T-helper 17 cell (primary cell): Measurements from ENCODE around the gene FTO. TPM values are rescaled to one million over a fixed set of nuclear protein-coding genes. Genes with fewer than 3 reads are reported as not detected.

Experiments
- ATAC-seq: fragments of 150-1000 bp; cut with Tn5 transposase; 2 replicates; pipeline ENCODE4 v1.10.0; 2021; ENCODE audit warnings: mild to moderate bottlenecking, moderate library complexity
- DNase-seq, 3 donors: peaks; one replicate each; pipeline versions ENCODE4 v3.0.0 to v3.0.0-alpha.2; 2020 to 2021
- H3K9me3 ChIP-seq: one replicate; pipeline ENCODE4 v1.7.0; 2013; ENCODE audit warnings: low read length, mild to moderate bottlenecking; ENCODE audit not compliant: control insufficient read depth, poor library complexity, severe bottlenecking
- H3K27ac Mint-ChIP-seq: one replicate; pipeline ENCODE4 v1.8.0; 2022; ENCODE audit warnings: mild to moderate bottlenecking, moderate library complexity, mixed read lengths
- H3K27me3 Mint-ChIP-seq: one replicate; pipeline ENCODE4 v1.8.0; 2022; ENCODE audit warnings: mixed read lengths
- H3K36me3 Mint-ChIP-seq: one replicate; pipeline ENCODE4 v1.8.0; 2022; ENCODE audit warnings: low read depth, mixed read lengths
- H3K4me1 Mint-ChIP-seq: one replicate; pipeline ENCODE4 v1.8.0; 2022; ENCODE audit warnings: mild to moderate bottlenecking, mixed read lengths
- H3K4me3 Mint-ChIP-seq: one replicate; pipeline ENCODE4 v1.8.0; 2022; ENCODE audit warnings: mild to moderate bottlenecking, moderate library complexity, mixed read lengths
- total RNA-seq, 4 donors: library from RNA in 2 of 4; stranded (reverse) in 2 of 4; gene quantifications; one replicate each; pipeline ENCODE4 v1.2.3 and lab custom pipeline; 2022 to 2026

Gene FTO
- total RNA-seq, 2 donors from 2014 or later = 53.0 to 53.3 TPM

DNA sequence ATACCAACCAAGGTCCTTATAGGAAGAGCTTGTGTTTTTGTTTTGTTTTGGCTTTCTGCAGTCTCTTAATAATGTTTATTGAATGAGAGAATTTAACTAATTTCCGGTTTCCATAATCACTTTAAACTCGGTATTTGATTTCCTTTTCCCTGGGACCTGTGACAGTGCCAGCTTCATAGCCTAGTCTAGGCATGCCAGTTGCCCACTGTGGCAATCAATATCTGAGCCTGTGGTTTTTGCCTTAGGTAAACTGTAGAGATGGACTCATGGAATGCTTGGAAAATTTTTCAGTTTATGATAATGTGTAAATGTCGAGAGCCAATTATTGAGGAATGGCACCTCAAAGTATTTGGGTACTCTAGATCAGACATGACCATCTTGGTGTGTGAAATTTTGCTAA is 78.2 kb downstream of the FTO start:
- Mint-ChIP-seq H3K27me3 (no peaks in the 10 kb centered on the region), H3K4me1 (peaks cover 22% of the 10 kb centered on the region), H3K4me3 (no peak overlapping the region), H3K36me3 (no peaks in the 10 kb centered on the region), H3K27ac (no peak overlapping the region)
- no peaks in the 10 kb centered on the region for H3K9me3 ChIP-seq
- DNase-seq = no peak
- no peak for ATAC-seq

DNA sequence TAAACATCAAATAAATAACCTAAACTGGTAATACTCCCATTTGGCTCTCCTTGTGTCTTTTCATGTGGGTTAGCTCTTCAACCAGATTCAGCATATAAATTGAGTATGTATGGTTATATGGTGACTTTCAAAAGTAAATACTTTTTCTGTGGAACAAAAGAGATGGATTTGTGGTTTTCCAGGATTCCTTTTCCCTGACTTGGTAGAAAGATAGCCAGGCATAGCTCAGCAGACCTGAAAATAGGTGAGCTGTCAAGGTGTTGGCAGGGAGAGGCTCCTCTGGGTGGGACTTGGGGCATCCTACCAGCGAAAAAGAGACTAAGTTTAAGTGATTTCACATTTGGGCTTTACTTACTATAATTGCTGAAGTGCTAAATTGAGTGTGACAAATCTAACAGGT is 80.3 kb downstream of the FTO start:
- Mint-ChIP-seq H3K4me1 (peaks cover 27% of the 10 kb centered on the region), H3K27me3 (no peaks in the 10 kb centered on the region), H3K36me3 (no peaks in the 10 kb centered on the region), H3K4me3 (no peak overlapping the region), H3K27ac (no peak overlapping the region)
- ATAC-seq = no peak
- no peak for DNase-seq
- H3K9me3 ChIP-seq = no peaks in the 10 kb centered on the region

DNA sequence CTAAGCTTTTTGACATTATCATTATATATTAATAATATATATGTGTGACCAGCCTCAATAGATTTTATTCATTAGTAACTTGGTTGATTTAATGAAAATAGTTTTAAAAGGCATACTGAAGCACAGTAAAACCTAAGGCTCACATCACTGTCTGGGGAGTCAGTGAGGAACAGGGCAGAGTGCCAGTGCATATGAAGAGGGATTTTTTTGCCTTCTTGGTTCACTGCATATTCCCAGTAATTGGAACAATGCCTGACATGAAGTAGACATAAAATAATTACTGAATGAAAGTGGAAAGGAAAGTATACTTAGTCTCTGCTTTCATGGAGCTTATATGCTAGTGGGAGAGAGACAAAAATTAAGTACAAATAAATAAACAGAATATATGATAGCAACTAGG is 81.1 kb downstream of the FTO start:
- Mint-ChIP-seq H3K36me3 (no peaks in the 10 kb centered on the region), H3K4me3 (no peak overlapping the region), H3K27me3 (no peaks in the 10 kb centered on the region), H3K4me1 (peaks cover 24% of the 10 kb centered on the region), H3K27ac (peak overlapping the region; percentile 12)
- no peak for ATAC-seq
- H3K9me3 ChIP-seq = no peaks in the 10 kb centered on the region
- DNase-seq = no peak

DNA sequence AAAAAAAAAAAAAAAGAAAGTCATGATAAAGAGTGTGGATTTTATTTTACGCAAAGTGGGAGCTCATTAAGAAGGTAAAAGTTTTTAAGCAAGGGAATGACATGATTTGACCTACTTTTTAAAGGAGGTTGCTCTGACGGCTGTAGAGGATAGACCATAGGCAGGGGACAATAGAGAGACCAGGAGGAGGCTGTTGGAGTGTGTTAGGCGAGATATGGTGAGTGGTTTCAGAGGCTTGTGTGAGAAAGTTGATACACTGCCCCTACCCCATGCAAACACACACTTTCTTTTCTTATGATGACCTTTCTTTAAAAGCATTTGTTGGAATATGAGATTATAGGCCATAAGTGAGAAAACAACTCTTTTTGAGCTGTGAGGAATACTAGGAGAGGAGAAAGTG is 82.0 kb downstream of the FTO start:
- H3K9me3 ChIP-seq = no peaks in the 10 kb centered on the region
- Mint-ChIP-seq H3K4me1 (peaks cover 25% of the 10 kb centered on the region), H3K4me3 (no peak overlapping the region), H3K27me3 (no peaks in the 10 kb centered on the region), H3K36me3 (no peaks in the 10 kb centered on the region), H3K27ac (peak overlapping the region; percentile 12)
- no peak for DNase-seq
- ATAC-seq = no peak

DNA sequence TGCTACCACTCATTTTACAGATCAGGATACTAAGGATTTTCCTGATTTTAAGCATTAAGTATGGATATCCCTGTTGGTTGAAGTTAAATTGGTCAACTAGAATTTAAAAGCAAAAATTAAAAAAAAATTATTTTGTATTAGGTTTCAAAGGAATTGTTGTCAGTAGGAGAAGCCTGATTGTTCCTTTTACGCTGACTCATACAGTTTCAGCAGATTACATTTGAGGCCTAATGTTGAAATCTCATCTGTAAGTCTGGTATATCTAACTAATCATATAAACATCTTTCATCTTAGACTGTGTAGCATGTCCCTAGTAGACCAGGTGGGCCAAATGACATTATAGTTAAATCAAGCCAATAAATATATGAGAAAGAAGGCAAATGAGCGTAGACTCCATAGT is 83.5 kb downstream of the FTO start:
- Mint-ChIP-seq H3K27ac (no peak overlapping the region), H3K4me1 (peaks cover 25% of the 10 kb centered on the region), H3K27me3 (no peaks in the 10 kb centered on the region), H3K4me3 (no peak overlapping the region), H3K36me3 (no peaks in the 10 kb centered on the region)
- ATAC-seq = no peak
- no peak for DNase-seq
- no peaks in the 10 kb centered on the region for H3K9me3 ChIP-seq

DNA sequence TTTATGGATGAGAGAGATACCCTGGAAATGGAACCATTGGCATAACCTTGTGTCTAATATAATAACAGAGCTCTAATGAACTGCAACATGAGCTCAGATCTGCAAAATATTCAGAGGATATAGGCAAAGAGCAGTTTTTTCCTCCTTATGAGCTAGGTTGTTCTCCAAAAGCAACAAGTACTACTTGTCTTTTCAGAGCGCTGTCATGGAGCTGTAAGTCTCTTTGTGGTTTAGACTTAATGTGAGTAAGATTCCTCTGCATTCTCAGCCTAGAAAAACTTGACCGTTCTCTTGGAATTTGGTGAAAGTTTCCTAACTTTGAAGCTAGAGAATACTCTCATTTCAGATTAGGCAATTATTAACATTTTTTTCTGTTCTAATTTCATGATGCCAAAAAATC is 85.2 kb downstream of the FTO start:
- Mint-ChIP-seq H3K4me3 (no peak overlapping the region), H3K27ac (no peak overlapping the region), H3K36me3 (no peaks in the 10 kb centered on the region), H3K27me3 (no peaks in the 10 kb centered on the region), H3K4me1 (peaks cover 27% of the 10 kb centered on the region)
- no peaks in the 10 kb centered on the region for H3K9me3 ChIP-seq
- DNase-seq (no peak), ATAC-seq (no peak)

DNA sequence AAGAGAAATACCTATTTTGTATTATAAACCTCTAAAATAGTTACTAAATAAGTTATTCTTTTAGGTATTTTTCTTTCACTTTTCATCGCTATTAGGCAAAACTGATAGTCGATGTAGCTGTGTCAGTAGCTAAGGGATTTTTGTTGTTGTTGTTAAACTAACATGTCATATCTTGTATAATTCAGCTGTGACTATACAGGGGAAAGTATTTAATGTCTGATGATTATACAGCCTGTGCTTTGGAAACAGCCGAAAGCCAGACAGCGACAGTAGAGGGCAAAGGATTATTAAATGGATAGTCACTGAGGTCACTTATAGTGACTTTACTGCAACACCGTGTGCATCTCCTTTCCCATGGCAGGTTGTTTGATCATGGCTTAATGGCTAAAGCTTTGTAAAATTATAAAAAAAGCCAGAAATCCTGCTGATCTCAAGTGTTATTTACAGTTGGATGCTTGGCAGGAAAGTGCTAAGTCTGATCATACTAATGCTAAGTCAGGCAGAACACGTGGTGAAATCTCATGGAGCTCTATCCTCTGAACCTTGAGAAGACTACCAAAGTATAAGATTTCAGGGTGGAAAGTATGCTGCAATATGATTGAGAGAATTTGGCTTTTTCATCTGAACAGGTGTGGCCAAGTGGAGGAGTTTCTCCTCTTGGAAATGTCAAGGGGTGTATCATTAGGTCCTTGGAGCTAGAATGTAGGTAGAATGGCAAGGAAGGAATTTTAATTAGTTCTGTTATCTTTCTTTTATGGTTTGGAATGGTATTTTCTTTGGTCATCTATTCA is 88.4 kb downstream of the FTO start:
- no peak for DNase-seq
- H3K27me3 Mint-ChIP-seq = no peaks in the 10 kb centered on the region
- peaks cover 33% of the 10 kb centered on the region for H3K4me1 Mint-ChIP-seq
- H3K27ac Mint-ChIP-seq = no peak overlapping the region
- ATAC-seq = no peak
- H3K36me3 Mint-ChIP-seq = no peaks in the 10 kb centered on the region
- H3K9me3 ChIP-seq = no peaks in the 10 kb centered on the region
- H3K4me3 Mint-ChIP-seq = no peak overlapping the region

DNA sequence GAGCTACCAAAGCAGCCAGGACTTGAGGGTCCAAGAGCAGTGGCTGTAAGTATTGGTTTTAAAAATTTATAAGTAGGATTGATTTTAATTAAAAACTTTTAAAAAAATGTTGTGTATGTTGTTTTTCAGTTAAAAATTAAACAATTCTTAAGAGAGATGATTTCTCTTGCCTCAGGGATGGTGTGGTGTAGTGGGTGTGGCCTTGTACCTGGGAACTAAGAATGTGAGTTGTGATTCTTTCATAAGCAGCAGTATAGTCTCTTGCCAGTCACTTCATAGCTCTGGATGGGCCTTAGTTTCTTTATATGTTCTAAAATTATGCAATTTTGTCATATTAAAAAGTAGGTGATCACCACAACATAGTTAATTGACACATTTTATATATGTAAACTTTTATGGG is 99.5 kb downstream of the FTO start:
- H3K27me3 Mint-ChIP-seq = no peaks in the 10 kb centered on the region
- no peaks in the 10 kb centered on the region for H3K9me3 ChIP-seq
- peaks cover 24% of the 10 kb centered on the region for H3K4me1 Mint-ChIP-seq
- ATAC-seq (no peak), DNase-seq (no peak)
- no peak overlapping the region for H3K4me3 Mint-ChIP-seq
- no peaks in the 10 kb centered on the region for H3K36me3 Mint-ChIP-seq
- no peak overlapping the region for H3K27ac Mint-ChIP-seq

DNA sequence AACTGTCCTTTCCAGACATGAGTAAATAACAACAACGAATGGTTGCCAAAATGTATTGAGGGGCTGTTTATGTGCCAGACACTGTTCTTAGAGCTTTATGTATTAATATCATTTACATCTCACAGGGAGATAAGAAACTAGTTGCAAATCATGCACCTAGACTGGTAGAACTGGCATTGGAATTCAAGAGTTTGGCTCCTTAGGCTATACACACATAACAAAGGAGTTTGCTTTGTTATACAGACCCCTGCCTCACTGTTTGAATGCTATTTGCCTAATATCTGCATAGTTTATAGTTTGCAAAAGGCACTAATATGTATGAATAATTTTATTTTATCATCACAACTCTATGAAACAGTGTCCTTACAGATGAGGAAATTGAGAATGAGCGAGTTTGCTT is 100.0 kb downstream of the FTO start:
- no peak overlapping the region for H3K4me3 Mint-ChIP-seq
- no peak overlapping the region for H3K27ac Mint-ChIP-seq
- H3K9me3 ChIP-seq = no peaks in the 10 kb centered on the region
- no peak for ATAC-seq
- H3K4me1 Mint-ChIP-seq = peaks cover 26% of the 10 kb centered on the region
- no peaks in the 10 kb centered on the region for H3K27me3 Mint-ChIP-seq
- no peak for DNase-seq
- H3K36me3 Mint-ChIP-seq = no peaks in the 10 kb centered on the region

DNA sequence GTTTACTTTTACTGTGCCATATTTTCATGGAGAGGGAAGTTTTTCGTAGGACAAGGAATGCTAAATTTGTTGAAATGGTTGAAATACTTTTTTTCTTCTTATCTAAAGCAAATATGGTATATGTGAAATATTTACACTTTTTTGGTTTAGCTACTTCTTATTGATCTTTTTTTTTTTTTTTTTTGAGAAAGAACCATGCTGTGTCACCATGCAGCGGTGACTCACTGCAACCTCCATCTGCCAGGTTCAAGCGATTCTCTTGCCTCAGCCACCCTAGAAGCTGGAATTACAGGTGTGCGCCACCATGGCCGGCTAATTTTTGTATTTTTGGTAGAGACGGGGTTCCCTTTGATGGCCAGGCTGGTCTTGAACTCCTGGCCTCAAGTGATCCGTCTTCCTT is 100.5 kb downstream of the FTO start:
- no peak overlapping the region for H3K27ac Mint-ChIP-seq
- no peak for ATAC-seq
- H3K36me3 Mint-ChIP-seq = no peaks in the 10 kb centered on the region
- DNase-seq = no peak
- no peaks in the 10 kb centered on the region for H3K27me3 Mint-ChIP-seq
- no peak overlapping the region for H3K4me3 Mint-ChIP-seq
- H3K9me3 ChIP-seq = no peaks in the 10 kb centered on the region
- peaks cover 26% of the 10 kb centered on the region for H3K4me1 Mint-ChIP-seq

DNA sequence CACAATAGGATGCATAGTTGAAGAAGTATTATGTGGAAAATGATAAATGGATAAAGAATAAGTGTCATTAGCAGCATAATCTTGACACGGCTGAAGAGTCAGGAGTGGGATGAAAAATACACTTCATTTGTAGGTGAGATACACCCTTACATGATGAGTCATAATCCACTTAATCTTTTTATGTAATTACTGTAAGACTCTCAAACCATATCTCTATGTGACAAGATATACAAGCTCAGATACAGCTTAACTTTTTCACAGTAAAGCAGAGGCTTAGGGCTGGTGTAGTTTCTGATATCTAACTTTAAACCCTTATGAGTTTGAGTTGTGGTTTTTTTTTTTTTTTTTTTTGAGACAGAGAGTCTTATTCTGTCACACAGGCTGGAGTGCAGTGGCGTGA is 101.2 kb downstream of the FTO start:
- no peaks in the 10 kb centered on the region for H3K27me3 Mint-ChIP-seq
- peaks cover 26% of the 10 kb centered on the region for H3K4me1 Mint-ChIP-seq
- no peaks in the 10 kb centered on the region for H3K36me3 Mint-ChIP-seq
- no peak overlapping the region for H3K4me3 Mint-ChIP-seq
- no peaks in the 10 kb centered on the region for H3K9me3 ChIP-seq
- no peak for ATAC-seq
- no peak overlapping the region for H3K27ac Mint-ChIP-seq
- no peak for DNase-seq

DNA sequence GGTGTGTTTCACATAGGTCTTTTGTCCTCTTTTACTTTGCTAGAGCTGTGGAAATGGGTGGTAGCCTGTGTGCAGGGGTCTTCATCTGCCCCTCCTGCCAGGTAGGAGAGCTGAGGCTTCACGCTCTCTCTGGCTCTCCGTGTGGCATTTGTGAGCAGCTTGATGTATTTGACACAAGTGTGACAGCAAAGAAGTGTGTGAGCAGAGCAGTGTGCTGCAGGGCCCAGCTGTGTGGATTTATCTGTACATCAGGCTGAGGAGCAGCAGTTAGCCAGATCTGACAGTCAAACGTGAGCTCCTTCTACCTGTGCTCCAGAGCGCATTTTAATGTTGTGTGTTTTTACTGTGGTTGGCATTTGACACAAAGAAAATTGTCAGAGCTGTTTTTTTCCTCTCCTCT is 101.8 kb downstream of the FTO start:
- H3K27ac Mint-ChIP-seq = no peak overlapping the region
- peaks cover 26% of the 10 kb centered on the region for H3K4me1 Mint-ChIP-seq
- DNase-seq = no peak
- H3K36me3 Mint-ChIP-seq = peaks cover 2% of the 10 kb centered on the region
- H3K27me3 Mint-ChIP-seq = no peaks in the 10 kb centered on the region
- no peak overlapping the region for H3K4me3 Mint-ChIP-seq
- no peak for ATAC-seq
- H3K9me3 ChIP-seq = no peaks in the 10 kb centered on the region

DNA sequence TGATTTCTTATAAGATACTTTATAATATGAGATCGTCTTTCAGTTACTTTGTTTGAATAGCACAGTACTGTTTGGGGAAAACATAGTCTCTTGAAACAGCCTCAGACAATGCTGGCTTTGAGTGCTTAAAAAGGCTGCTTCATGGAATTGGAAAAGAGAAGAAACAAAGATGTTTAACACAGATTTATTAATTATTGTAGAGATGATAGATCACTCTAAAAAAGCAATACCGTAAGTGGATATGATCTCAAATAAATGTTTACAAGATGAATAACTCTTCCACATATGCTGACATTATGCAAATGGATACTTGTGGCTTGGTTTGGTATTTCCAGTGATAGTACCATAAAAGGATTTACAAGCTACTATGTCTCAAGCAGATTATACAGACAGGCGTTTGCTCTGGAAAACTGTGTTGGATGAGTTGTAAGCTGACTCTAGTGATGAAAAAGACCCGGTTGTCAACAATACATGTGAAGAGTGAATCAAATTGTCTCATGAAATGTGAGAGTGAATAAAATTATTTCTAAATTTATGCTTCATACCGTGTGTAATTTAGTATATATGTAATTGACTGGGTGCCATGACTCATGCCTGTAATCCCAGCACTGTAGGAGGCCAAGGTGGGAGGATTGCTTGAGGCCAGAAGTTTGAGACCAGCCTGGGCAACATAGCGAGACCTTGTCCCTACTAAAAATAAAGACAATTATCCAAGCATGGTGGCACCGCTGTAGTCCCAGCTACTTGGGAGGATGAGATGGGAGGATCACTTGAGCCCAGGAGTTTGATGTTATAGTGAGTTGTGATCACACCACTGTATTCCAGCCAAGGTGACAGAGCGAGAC is 105.4 kb downstream of the FTO start:
- Mint-ChIP-seq H3K27ac (no peak overlapping the region), H3K4me3 (no peak overlapping the region), H3K27me3 (no peaks in the 10 kb centered on the region), H3K36me3 (peaks cover 8% of the 10 kb centered on the region), H3K4me1 (peaks cover 23% of the 10 kb centered on the region)
- no peak for ATAC-seq
- no peaks in the 10 kb centered on the region for H3K9me3 ChIP-seq
- DNase-seq = no peak

DNA sequence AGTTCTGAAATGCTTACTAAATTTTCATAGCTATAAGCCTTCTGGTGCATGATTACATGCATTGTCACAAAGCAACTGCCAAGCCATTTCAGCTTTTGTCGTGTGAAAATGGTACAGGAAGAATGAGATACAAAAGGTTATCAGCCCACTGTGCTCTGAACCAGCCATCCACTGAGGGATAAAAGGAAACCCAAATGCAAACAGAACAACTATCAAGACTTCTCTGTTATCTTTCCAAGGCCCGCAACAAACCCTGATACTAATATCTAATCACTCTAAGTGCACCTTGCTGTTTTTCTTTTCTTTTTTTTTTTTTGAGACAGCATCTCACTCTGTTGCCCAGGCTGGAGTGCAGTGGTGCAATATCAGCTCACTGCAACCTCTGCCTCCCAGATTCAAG is 109.0 kb downstream of the FTO start:
- Mint-ChIP-seq H3K4me3 (no peak overlapping the region), H3K36me3 (peaks cover 14% of the 10 kb centered on the region), H3K4me1 (peaks cover 11% of the 10 kb centered on the region), H3K27me3 (no peaks in the 10 kb centered on the region), H3K27ac (no peak overlapping the region)
- ATAC-seq (no peak), DNase-seq (no peak)
- no peaks in the 10 kb centered on the region for H3K9me3 ChIP-seq
